Breast epithelium (tissue), 3 donors: ENCODE data around the gene ELAVL4.

Experiments used
- CTCF ChIP-seq, 3 donors: fragments of 450-650 bp; IDR thresholded peaks; one replicate each; pipeline ENCODE4 v1.5.1; 2016 to 2017; ENCODE audit warnings: antibody characterized with exemption in 3 of 3, mild to moderate bottlenecking in 3 of 3, moderate library complexity in 3 of 3
- POLR2A ChIP-seq: fragments of 450-650 bp; IDR thresholded peaks from one replicate; pipeline ENCODE4 v1.6.1; 2016; ENCODE audit warnings: antibody characterized with exemption, mild to moderate bottlenecking, moderate library complexity

- TF ChIP-seq CTCF (IDR thresholded peaks at IDR 0.05) (no peak), POLR2A (no peak)
Measured at GRCh38 chr1:50140182-50140447, 31.4 kb downstream of the ELAVL4 start.
